Astrocyte (in vitro differentiated cells and primary cell): ENCODE data around the gene MYCBPAP. TPM values are rescaled to one million over a fixed set of nuclear protein-coding genes. Genes with fewer than 3 reads are reported as not detected.

Source experiments
- DNase-seq: peaks from one replicate; pipeline ENCODE4 v3.0.0-alpha.2; 2010; ENCODE audit warnings: low read depth
- FAIRE-seq: peaks from 2 replicates; lab custom pipeline; 2011; peaks lifted over from hg19 to GRCh38; lab: Jason Lieb, UNC
- H2AFZ ChIP-seq: 2 replicates; pipeline ENCODE4 v1.6.0; 2012; ENCODE audit warnings: low read depth, low read length, inconsistent platforms
- H3K27ac ChIP-seq: 2 replicates; pipeline ENCODE4 v1.5.1; 2011; ENCODE audit warnings: low read depth, low read length, inconsistent platforms
- H3K27me3 ChIP-seq: 2 replicates; pipeline ENCODE4 v1.6.0; 2011; ENCODE audit warnings: low read length, inconsistent platforms; ENCODE audit not compliant: insufficient read depth
- H3K36me3 ChIP-seq: 2 replicates; pipeline ENCODE4 v1.5.1; 2011; ENCODE audit warnings: low read length, inconsistent platforms; ENCODE audit not compliant: insufficient read depth
- H3K4me1 ChIP-seq: 2 replicates; pipeline ENCODE4 v1.5.1; 2011; ENCODE audit warnings: low read length, inconsistent platforms; ENCODE audit not compliant: insufficient read depth
- H3K4me2 ChIP-seq: 2 replicates; pipeline ENCODE4 v1.6.0; 2012; ENCODE audit warnings: low read length, inconsistent platforms
- H3K4me3 ChIP-seq: 2 replicates; pipeline ENCODE4 v1.5.1; 2011; ENCODE audit warnings: low read depth, mild to moderate bottlenecking, low read length, inconsistent platforms; ENCODE audit not compliant: insufficient read depth
- H3K79me2 ChIP-seq: 2 replicates; pipeline ENCODE4 v1.6.0; 2012; ENCODE audit warnings: mild to moderate bottlenecking, low read length, inconsistent platforms; ENCODE audit not compliant: insufficient read depth
- H3K9ac ChIP-seq: 2 replicates; pipeline ENCODE4 v1.6.0; 2012; ENCODE audit warnings: mild to moderate bottlenecking, low read length, inconsistent platforms
- H3K9me3 ChIP-seq: 2 replicates; pipeline ENCODE4 v1.5.1; 2012; ENCODE audit warnings: low read depth, mild to moderate bottlenecking, low read length, inconsistent platforms; ENCODE audit not compliant: insufficient read depth
- H4K20me1 ChIP-seq: 2 replicates; pipeline ENCODE4 v1.6.0; 2012; ENCODE audit warnings: low read length, inconsistent platforms; ENCODE audit not compliant: insufficient read depth
- H3K27ac Mint-ChIP-seq: one replicate; pipeline ENCODE4 v1.8.0; 2021; ENCODE audit warnings: mild to moderate bottlenecking, mixed read lengths; ENCODE audit not compliant: unreplicated experiment
- H3K27me3 Mint-ChIP-seq: one replicate; pipeline ENCODE4 v1.8.0; 2021; ENCODE audit warnings: low read depth, mixed read lengths; ENCODE audit not compliant: unreplicated experiment
- H3K36me3 Mint-ChIP-seq: one replicate; pipeline ENCODE4 v1.8.0; 2021; ENCODE audit warnings: low read depth, mixed read lengths; ENCODE audit not compliant: unreplicated experiment
- H3K4me1 Mint-ChIP-seq: one replicate; pipeline ENCODE4 v1.8.0; 2021; ENCODE audit warnings: low read depth, mixed read lengths; ENCODE audit not compliant: unreplicated experiment
- H3K4me3 Mint-ChIP-seq: one replicate; pipeline ENCODE4 v1.8.0; 2021; ENCODE audit warnings: mild to moderate bottlenecking, moderate library complexity, mixed read lengths; ENCODE audit not compliant: unreplicated experiment
- H3K9me3 Mint-ChIP-seq: one replicate; pipeline ENCODE4 v1.8.0; 2021; ENCODE audit warnings: mild to moderate bottlenecking, mixed read lengths; ENCODE audit not compliant: unreplicated experiment
- CTCF ChIP-seq: IDR thresholded peaks from 2 replicates; pipeline ENCODE4 v1.5.1; 2011; ENCODE audit warnings: low read depth, mild to moderate bottlenecking, inconsistent platforms, low read length, moderate library complexity; ENCODE audit not compliant: insufficient read depth
- EZH2 ChIP-seq: IDR thresholded peaks from 2 replicates; pipeline ENCODE4 v1.6.1; 2012; ENCODE audit warnings: mild to moderate bottlenecking, low read length, inconsistent platforms; ENCODE audit not compliant: insufficient read depth
- total RNA-seq: library from RNA; stranded (reverse); gene quantifications from 2 replicates; pipeline ENCODE4 v1.2.1, GENCODE V29; 2021

Gene MYCBPAP
- total RNA-seq, 1 donor from 2014 or later = 1.4 TPM

DNA sequence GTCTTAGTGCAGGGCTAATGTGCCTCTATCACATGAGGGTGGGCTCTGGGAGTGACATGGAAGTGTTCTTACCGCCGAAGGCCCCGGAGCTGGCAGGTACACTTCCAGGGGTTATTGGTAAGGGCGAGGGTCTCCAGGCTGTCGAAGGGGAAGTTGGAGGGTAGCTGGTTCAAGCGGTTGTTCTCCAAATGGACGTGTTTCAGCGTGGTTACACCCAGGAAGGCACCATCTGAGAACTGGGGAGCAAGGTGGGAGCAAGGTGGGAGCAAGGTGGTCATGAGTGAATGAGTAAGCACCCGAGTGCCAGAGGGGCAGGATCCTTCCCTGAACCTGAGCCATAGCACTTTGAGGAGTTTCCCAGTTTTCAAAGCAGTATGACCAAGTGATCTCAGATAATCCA is 42.6 kb upstream of the MYCBPAP start:
- Histone ChIP-seq H3K9ac (no peak overlapping the region), H3K27ac (no peak overlapping the region), H2AFZ (no peak overlapping the region), H3K9me3 (no peaks in the 10 kb centered on the region), H3K27me3 (peaks cover 12% of the 10 kb centered on the region), H3K79me2 (no peaks in the 10 kb centered on the region), H3K36me3 (no peaks in the 10 kb centered on the region), H3K4me3 (no peak overlapping the region), H3K4me2 (no peak overlapping the region), H3K4me1 (peaks cover 6% of the 10 kb centered on the region), H4K20me1 (peaks cover 5% of the 10 kb centered on the region)
- no peak for TF ChIP-seq EZH2
- no peak for TF ChIP-seq CTCF
- Mint-ChIP-seq H3K9me3 (peaks cover 4% of the 10 kb centered on the region), H3K27me3 (peaks cover 11% of the 10 kb centered on the region), H3K27ac (no peak overlapping the region), H3K4me3 (no peak overlapping the region), H3K4me1 (no peaks in the 10 kb centered on the region), H3K36me3 (peaks cover 27% of the 10 kb centered on the region)
- no peak for FAIRE-seq
- DNase-seq = no peak

- DNase-seq (no peak), FAIRE-seq (no peak)
- no peak overlapping the region for H3K27ac ChIP-seq
- H3K4me3 Mint-ChIP-seq = no peak overlapping the region
- peaks cover 15% of the 10 kb centered on the region for H3K27me3 Mint-ChIP-seq
- H2AFZ ChIP-seq = no peak overlapping the region
- H3K9me3 Mint-ChIP-seq = peaks cover 4% of the 10 kb centered on the region
- peaks cover 29% of the 10 kb centered on the region for H3K36me3 Mint-ChIP-seq
- no peak overlapping the region for H3K4me2 ChIP-seq
- no peaks in the 10 kb centered on the region for H3K4me1 Mint-ChIP-seq
- no peak overlapping the region for H3K27ac Mint-ChIP-seq
- TF ChIP-seq CTCF = no peak
- no peak for TF ChIP-seq EZH2
- peaks cover 5% of the 10 kb centered on the region for H4K20me1 ChIP-seq
- H3K27me3 ChIP-seq = peaks cover 12% of the 10 kb centered on the region
- H3K9ac ChIP-seq = no peak overlapping the region
- peaks cover 6% of the 10 kb centered on the region for H3K4me1 ChIP-seq
- no peaks in the 10 kb centered on the region for H3K9me3 ChIP-seq
- no peak overlapping the region for H3K4me3 ChIP-seq
- H3K79me2 ChIP-seq = no peaks in the 10 kb centered on the region
- H3K36me3 ChIP-seq = no peaks in the 10 kb centered on the region
These were observed 41.7 kb upstream of the MYCBPAP start for GRCh38 chr17:50466371-50467113.
